ENCODE data around the gene ZNF710.

Gene ZNF710

DNA sequence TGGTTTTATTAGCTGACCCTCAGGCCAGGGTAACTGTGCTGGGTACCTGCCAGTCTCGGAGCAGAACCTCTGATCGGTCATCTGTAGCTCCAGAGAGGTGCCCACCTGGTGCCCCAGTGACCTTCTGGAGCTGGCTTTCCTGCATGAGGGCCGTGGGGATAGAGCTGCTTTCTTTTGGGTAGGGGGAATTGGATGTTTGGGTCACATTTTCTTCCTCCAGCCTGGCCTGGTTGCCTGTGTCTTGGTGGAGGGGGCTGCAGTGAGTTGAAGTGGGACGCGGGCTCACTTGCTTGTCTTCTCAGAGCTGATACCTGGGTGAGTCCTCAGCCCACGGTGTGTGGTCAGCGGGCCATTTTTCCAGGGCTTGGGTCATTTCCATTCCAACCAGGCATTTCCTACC lies 2.6 kb downstream of the ZNF710 start:
- H3K27me3 ChIP-seq (ENCODE audit: control insufficient read depth, insufficient read depth, low read length, poor library complexity, severe bottlenecking), result no peaks in the 10 kb centered on the region
- no peak overlapping the region for H3K27ac ChIP-seq (ENCODE audit: insufficient read depth, low read depth, low read length, poor library complexity, severe bottlenecking)
- WGBS, 2 experiments, result 90 to 92% methylated on average over 7 of the region's 7 CpGs
- H3K36me3 ChIP-seq (ENCODE audit: control insufficient read depth, insufficient read depth, low read length), result peaks cover 1% of the 10 kb centered on the region
- peaks cover 42% of the 10 kb centered on the region for H3K4me1 ChIP-seq (ENCODE audit: control insufficient read depth, insufficient read depth, low read length)
- H3K4me3 ChIP-seq (ENCODE audit: insufficient read depth, low read depth, low read length), result peak overlapping the region; percentile 72
- H3K9me3 ChIP-seq (ENCODE audit: control insufficient read depth, low read length), result no peaks in the 10 kb centered on the region

DNA sequence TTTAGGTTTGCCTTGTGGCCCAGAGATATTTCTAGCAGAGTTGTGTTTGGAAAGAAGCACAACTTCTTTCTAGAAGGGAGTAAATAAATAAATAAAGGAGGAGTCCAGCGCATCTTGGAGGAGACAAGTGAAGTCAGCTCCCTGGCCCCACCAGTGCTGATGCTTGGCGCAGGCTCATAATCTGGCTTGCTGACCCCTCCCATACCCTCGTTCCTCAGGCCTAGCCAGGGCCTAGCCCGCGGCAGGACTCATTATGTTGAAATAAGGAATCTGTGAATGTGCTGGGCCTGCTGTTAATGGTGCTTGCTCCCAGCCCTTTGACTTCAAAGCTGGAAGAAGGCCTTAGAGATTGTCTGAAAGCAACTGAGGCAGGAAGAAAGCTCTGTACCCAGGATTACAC lies 3.1 kb downstream of the ZNF710 start:
- peaks cover 37% of the 10 kb centered on the region for H3K4me1 ChIP-seq (ENCODE audit: control insufficient read depth, insufficient read depth, low read length)

GRCh38 chr15:90004671-90005070 lies 3.5 kb downstream of the ZNF710 start:
- no peak overlapping the region for H3K4me3 ChIP-seq (ENCODE audit: insufficient read depth, low read depth, low read length)
- no peaks in the 10 kb centered on the region for H3K9me3 ChIP-seq (ENCODE audit: control insufficient read depth, low read length)
- peak overlapping the region; percentile 45 for H3K27ac ChIP-seq (ENCODE audit: insufficient read depth, low read depth, low read length, poor library complexity, severe bottlenecking)
- no peaks in the 10 kb centered on the region for H3K27me3 ChIP-seq (ENCODE audit: control insufficient read depth, insufficient read depth, low read length, poor library complexity, severe bottlenecking)
- H3K4me1 ChIP-seq (ENCODE audit: control insufficient read depth, insufficient read depth, low read length), result peaks cover 37% of the 10 kb centered on the region
- H3K36me3 ChIP-seq (ENCODE audit: control insufficient read depth, insufficient read depth, low read length), result peaks cover 9% of the 10 kb centered on the region
- 91% methylated on average over 8 of the region's 8 CpGs for WGBS, 2 experiments

More for the DNA sequence above, 3.1 kb downstream of the ZNF710 start:
- no peaks in the 10 kb centered on the region for H3K9me3 ChIP-seq (ENCODE audit: control insufficient read depth, low read length)
- no peaks in the 10 kb centered on the region for H3K27me3 ChIP-seq (ENCODE audit: control insufficient read depth, insufficient read depth, low read length, poor library complexity, severe bottlenecking)
- WGBS, 2 experiments, result 48 to 53% methylated on average over 4 to 5 of the region's 5 CpGs
- peaks cover 6% of the 10 kb centered on the region for H3K36me3 ChIP-seq (ENCODE audit: control insufficient read depth, insufficient read depth, low read length)
- peak overlapping the region; percentile 45 for H3K27ac ChIP-seq (ENCODE audit: insufficient read depth, low read depth, low read length, poor library complexity, severe bottlenecking)
- H3K4me3 ChIP-seq (ENCODE audit: insufficient read depth, low read depth, low read length), result no peak overlapping the region

- Histone ChIP-seq H3K9me3 (ENCODE audit: control insufficient read depth, low read length) (peaks cover 3% of the 10 kb centered on the region), H3K27me3 (ENCODE audit: control insufficient read depth, insufficient read depth, low read length, poor library complexity, severe bottlenecking) (no peaks in the 10 kb centered on the region), H3K36me3 (ENCODE audit: control insufficient read depth, insufficient read depth, low read length) (peaks cover 14% of the 10 kb centered on the region), H3K4me1 (ENCODE audit: control insufficient read depth, insufficient read depth, low read length) (peaks cover 37% of the 10 kb centered on the region), H3K4me3 (ENCODE audit: insufficient read depth, low read depth, low read length) (no peak overlapping the region), H3K27ac (ENCODE audit: insufficient read depth, low read depth, low read length, poor library complexity, severe bottlenecking) (no peak overlapping the region)
- WGBS, 2 experiments, result 56 to 71% methylated on average over 4 of the region's 4 CpGs
Observed at GRCh38 chr15:90006217-90007075, 5.3 kb downstream of the ZNF710 start.

DNA sequence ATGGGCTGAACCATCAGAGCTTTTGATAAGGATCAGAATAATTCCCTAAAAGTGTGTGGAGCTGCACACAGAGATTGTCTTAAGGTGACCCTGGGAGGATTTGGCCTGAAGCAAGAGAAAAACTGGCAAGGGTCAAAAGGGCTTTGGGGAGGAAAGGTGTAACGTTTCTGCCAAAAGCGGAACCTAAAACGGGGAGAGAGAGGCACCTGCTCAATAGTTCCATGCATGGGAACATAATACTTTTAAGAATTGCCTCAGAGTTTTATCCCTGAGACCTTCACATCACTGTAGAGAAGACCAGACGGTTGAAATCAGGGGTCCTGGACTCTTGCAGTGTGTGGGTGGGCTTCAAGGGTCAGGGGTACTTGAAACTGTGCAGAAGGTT lies 5.9 kb downstream of the ZNF710 start:
- peaks cover 3% of the 10 kb centered on the region for H3K9me3 ChIP-seq (ENCODE audit: control insufficient read depth, low read length)
- no peak overlapping the region for H3K27ac ChIP-seq (ENCODE audit: insufficient read depth, low read depth, low read length, poor library complexity, severe bottlenecking)
- H3K36me3 ChIP-seq (ENCODE audit: control insufficient read depth, insufficient read depth, low read length), result peaks cover 14% of the 10 kb centered on the region
- no peaks in the 10 kb centered on the region for H3K27me3 ChIP-seq (ENCODE audit: control insufficient read depth, insufficient read depth, low read length, poor library complexity, severe bottlenecking)
- H3K4me1 ChIP-seq (ENCODE audit: control insufficient read depth, insufficient read depth, low read length), result peaks cover 37% of the 10 kb centered on the region
- no peak overlapping the region for H3K4me3 ChIP-seq (ENCODE audit: insufficient read depth, low read depth, low read length)
- 85 to 91% methylated on average over 4 of the region's 4 CpGs for WGBS, 2 experiments

- H3K4me3 ChIP-seq (ENCODE audit: insufficient read depth, low read depth, low read length), result no peak overlapping the region
- no peak overlapping the region for H3K27ac ChIP-seq (ENCODE audit: insufficient read depth, low read depth, low read length, poor library complexity, severe bottlenecking)
- H3K4me1 ChIP-seq (ENCODE audit: control insufficient read depth, insufficient read depth, low read length), result peaks cover 31% of the 10 kb centered on the region
- peaks cover 14% of the 10 kb centered on the region for H3K36me3 ChIP-seq (ENCODE audit: control insufficient read depth, insufficient read depth, low read length)
- peaks cover 3% of the 10 kb centered on the region for H3K9me3 ChIP-seq (ENCODE audit: control insufficient read depth, low read length)
- H3K27me3 ChIP-seq (ENCODE audit: control insufficient read depth, insufficient read depth, low read length, poor library complexity, severe bottlenecking), result no peaks in the 10 kb centered on the region
- WGBS, 2 experiments, result 92 to 95% methylated on average over 6 to 7 of the region's 7 CpGs
Observed at GRCh38 chr15:90008607-90009006, 7.5 kb downstream of the ZNF710 start.

GRCh38 chr15:90009301-90010022 lies 8.3 kb downstream of the ZNF710 start:
- Histone ChIP-seq H3K9me3 (ENCODE audit: control insufficient read depth, low read length) (peaks cover 3% of the 10 kb centered on the region), H3K4me1 (ENCODE audit: control insufficient read depth, insufficient read depth, low read length) (peaks cover 23% of the 10 kb centered on the region), H3K36me3 (ENCODE audit: control insufficient read depth, insufficient read depth, low read length) (peaks cover 14% of the 10 kb centered on the region), H3K27ac (ENCODE audit: insufficient read depth, low read depth, low read length, poor library complexity, severe bottlenecking) (no peak overlapping the region), H3K4me3 (ENCODE audit: insufficient read depth, low read depth, low read length) (no peak overlapping the region), H3K27me3 (ENCODE audit: control insufficient read depth, insufficient read depth, low read length, poor library complexity, severe bottlenecking) (no peaks in the 10 kb centered on the region)
- 91 to 93% methylated on average over 6 of the region's 6 CpGs for WGBS, 2 experiments

DNA sequence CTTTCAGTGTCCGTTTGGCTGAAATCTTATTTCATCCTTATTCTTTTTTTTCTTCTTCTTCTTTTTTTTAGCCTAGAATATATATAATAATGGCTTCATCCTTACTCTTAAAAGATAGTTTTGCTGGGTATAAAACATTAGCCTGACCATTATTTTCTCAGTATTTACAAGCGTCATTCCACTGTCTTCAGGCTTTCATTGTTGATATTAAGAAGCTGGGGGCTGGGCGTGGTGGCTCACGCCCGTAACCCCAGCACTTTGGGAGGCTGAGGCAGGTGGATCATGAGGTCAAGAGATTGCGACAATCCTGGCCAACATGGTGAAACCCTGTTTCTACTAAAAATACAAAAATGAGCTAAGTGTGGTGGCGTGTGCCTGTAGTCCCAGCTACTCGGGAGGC lies 10.6 kb downstream of the ZNF710 start:
- Histone ChIP-seq H3K27me3 (ENCODE audit: control insufficient read depth, insufficient read depth, low read length, poor library complexity, severe bottlenecking) (no peaks in the 10 kb centered on the region), H3K9me3 (ENCODE audit: control insufficient read depth, low read length) (peaks cover 3% of the 10 kb centered on the region), H3K36me3 (ENCODE audit: control insufficient read depth, insufficient read depth, low read length) (peaks cover 14% of the 10 kb centered on the region), H3K4me3 (ENCODE audit: insufficient read depth, low read depth, low read length) (no peak overlapping the region), H3K4me1 (ENCODE audit: control insufficient read depth, insufficient read depth, low read length) (peaks cover 6% of the 10 kb centered on the region), H3K27ac (ENCODE audit: insufficient read depth, low read depth, low read length, poor library complexity, severe bottlenecking) (no peak overlapping the region)
- WGBS, 2 experiments, result 91 to 94% methylated on average over 7 to 8 of the region's 8 CpGs

DNA sequence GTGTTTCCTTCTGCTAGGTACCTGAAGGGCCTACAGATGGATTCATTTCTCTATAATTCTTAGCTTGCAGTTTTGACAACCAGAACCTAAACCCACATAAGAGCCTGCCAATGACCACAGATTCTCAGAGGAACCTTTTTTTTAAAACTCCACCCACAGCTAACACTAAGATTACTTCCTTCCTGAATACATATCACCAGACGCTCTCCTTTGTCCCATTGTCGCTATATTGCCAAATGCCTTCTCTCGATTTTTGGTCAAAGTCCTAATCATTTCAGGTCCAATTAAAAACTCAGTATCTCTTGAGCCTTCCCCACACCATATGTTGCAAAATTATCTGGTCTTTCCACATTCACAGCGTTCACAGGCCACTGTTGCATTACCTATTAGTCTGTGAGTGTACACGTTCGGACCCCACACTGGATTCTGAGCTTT lies 12.4 kb downstream of the ZNF710 start:
- H3K27me3 ChIP-seq (ENCODE audit: control insufficient read depth, insufficient read depth, low read length, poor library complexity, severe bottlenecking), result no peaks in the 10 kb centered on the region
- H3K4me3 ChIP-seq (ENCODE audit: insufficient read depth, low read depth, low read length), result no peak overlapping the region
- H3K27ac ChIP-seq (ENCODE audit: insufficient read depth, low read depth, low read length, poor library complexity, severe bottlenecking), result no peak overlapping the region

DNA sequence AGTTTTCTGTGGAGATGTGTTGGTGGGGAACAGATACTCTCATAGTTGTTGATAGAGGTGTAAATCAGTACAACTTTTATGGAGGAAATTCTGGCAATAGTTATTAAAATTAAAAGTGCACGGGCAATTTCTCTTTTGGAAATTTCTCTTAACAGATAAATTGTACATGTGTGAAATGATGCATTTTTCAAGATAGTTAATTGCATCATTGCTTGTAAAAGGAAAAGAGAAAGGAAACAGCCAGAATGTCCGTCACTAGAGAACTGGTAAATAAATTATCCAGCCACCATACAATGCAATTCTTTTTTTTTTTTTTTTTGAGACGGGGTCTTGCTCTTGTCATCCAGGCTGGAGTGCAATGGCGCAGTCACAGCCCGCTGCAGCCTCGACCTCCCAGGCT lies 14.2 kb downstream of the ZNF710 start:
- Histone ChIP-seq H3K9me3 (ENCODE audit: control insufficient read depth, low read length) (no peaks in the 10 kb centered on the region), H3K4me1 (ENCODE audit: control insufficient read depth, insufficient read depth, low read length) (peaks cover 30% of the 10 kb centered on the region), H3K4me3 (ENCODE audit: insufficient read depth, low read depth, low read length) (no peak overlapping the region), H3K27ac (ENCODE audit: insufficient read depth, low read depth, low read length, poor library complexity, severe bottlenecking) (no peak overlapping the region), H3K27me3 (ENCODE audit: control insufficient read depth, insufficient read depth, low read length, poor library complexity, severe bottlenecking) (no peaks in the 10 kb centered on the region), H3K36me3 (ENCODE audit: control insufficient read depth, insufficient read depth, low read length) (peaks cover 5% of the 10 kb centered on the region)
- 86 to 89% methylated on average over 6 of the region's 6 CpGs for WGBS, 2 experiments

More for the DNA sequence above, 12.4 kb downstream of the ZNF710 start:
- Histone ChIP-seq H3K4me1 (ENCODE audit: control insufficient read depth, insufficient read depth, low read length) (peaks cover 17% of the 10 kb centered on the region), H3K9me3 (ENCODE audit: control insufficient read depth, low read length) (peaks cover 3% of the 10 kb centered on the region), H3K36me3 (ENCODE audit: control insufficient read depth, insufficient read depth, low read length) (peaks cover 14% of the 10 kb centered on the region)
- 92 to 97% methylated on average over 6 of the region's 6 CpGs for WGBS, 2 experiments
